HG03469 (cell line): Measurements from ENCODE around the gene SEMA4D.
"Not testable (repeated sequence)": the region's sequence is repeated elsewhere in the genome, so short reads cannot be mapped to it uniquely, and the experiment has no call there.

ENCODE experiments used
- ATAC-seq: cut with Tn5 transposase; IDR thresholded peaks from one replicate; pipeline ENCODE4 v1.9.1; 2021; ENCODE audit warnings: mild to moderate bottlenecking, moderate library complexity, moderate number of reproducible peaks; ENCODE audit not compliant: unreplicated experiment

SEMA4D gene

GRCh38 chr9:89358376-89358916 lies 139.5 kb downstream of the SEMA4D start:
- ATAC-seq = no peak

- ATAC-seq = no peak
Observed at GRCh38 chr9:89357331-89358197, 140.3 kb downstream of the SEMA4D start.

- no peak for ATAC-seq
Observed at GRCh38 chr9:89356782-89357181, 141.1 kb downstream of the SEMA4D start.

GRCh38 chr9:89354471-89354870 lies 143.4 kb downstream of the SEMA4D start:
- no peak for ATAC-seq

GRCh38 chr9:89353989-89354388 lies 143.9 kb downstream of the SEMA4D start:
- no peak for ATAC-seq

- ATAC-seq = no peak
Observed at GRCh38 chr9:89352874-89353649, 144.9 kb downstream of the SEMA4D start.

- ATAC-seq = no peak
Observed at GRCh38 chr9:89352451-89352850, 145.5 kb downstream of the SEMA4D start.

GRCh38 chr9:89351584-89352300 lies 146.2 kb downstream of the SEMA4D start:
- no peak for ATAC-seq

- ATAC-seq = no peak
Observed at GRCh38 chr9:89350988-89351557, 146.8 kb downstream of the SEMA4D start.

- no peak for ATAC-seq
Observed at GRCh38 chr9:89349607-89350006, 148.3 kb downstream of the SEMA4D start.

GRCh38 chr9:89347651-89348050 lies 150.3 kb downstream of the SEMA4D start:
- ATAC-seq = no peak

GRCh38 chr9:89346696-89347095 lies 151.2 kb downstream of the SEMA4D start:
- ATAC-seq = no peak

GRCh38 chr9:89345476-89345875 lies 152.4 kb downstream of the SEMA4D start:
- ATAC-seq = no peak

- not testable (repeated sequence) for ATAC-seq
Observed at GRCh38 chr9:89343812-89344211, 154.1 kb downstream of the SEMA4D start.

- ATAC-seq = no peak
Observed at GRCh38 chr9:89342948-89343347, 155.0 kb downstream of the SEMA4D start.

GRCh38 chr9:89342213-89342612 lies 155.7 kb downstream of the SEMA4D start:
- no peak for ATAC-seq

- ATAC-seq = no peak
Observed at GRCh38 chr9:89340332-89340731, 157.6 kb downstream of the SEMA4D start.

GRCh38 chr9:89339807-89340206 lies 158.1 kb downstream of the SEMA4D start:
- no peak for ATAC-seq

- no peak for ATAC-seq
Observed at GRCh38 chr9:89330513-89330912, 167.4 kb downstream of the SEMA4D start.

GRCh38 chr9:89329917-89330316 lies 168.0 kb downstream of the SEMA4D start:
- ATAC-seq = no peak

- no peak for ATAC-seq
Observed at GRCh38 chr9:89328064-89328463, 169.8 kb downstream of the SEMA4D start.
